Pancreas (tissue), 10 donors: ENCODE data around the gene TSPOAP1. TPM values are rescaled to one million over a fixed set of nuclear protein-coding genes. Genes with fewer than 3 reads are reported as not detected.

ENCODE experiments used
- ATAC-seq, 4 donors: fragments of 200-7000 bp; cut with Tn5 transposase; one replicate each; pipeline versions ENCODE4 v1.8.0 to v1.9.1; 2020; ENCODE audit warnings: mild to moderate bottlenecking in 4 of 4, moderate library complexity in 4 of 4
- DNase-seq, 6 donors: peaks; one replicate each; pipeline ENCODE4 v3.0.0-alpha.2; 2020
- FAIRE-seq: peaks from 2 replicates; lab custom pipeline; 2012; peaks lifted over from hg19 to GRCh38; lab: Jason Lieb, UNC
- H3K27ac ChIP-seq, 4 donors: fragments of 200-600 bp; sonication (generic); 1 replicate in 3 of 4; 2 replicates in 1 of 4; pipeline versions ENCODE4 v1.5.0 to v1.8.0; 2020
- H3K27me3 ChIP-seq, 4 donors: fragments of 200-600 bp; one replicate each; pipeline ENCODE4 v1.8.0; 2021
- H3K36me3 ChIP-seq, 3 donors: fragments of 200-600 bp; sonication (generic) in 1 of 3; one replicate each; pipeline versions ENCODE4 v1.5.0 to v1.8.0; 2020 to 2021
- H3K4me1 ChIP-seq, 3 donors: fragments of 200-600 bp; one replicate each; pipeline ENCODE4 v1.8.0; 2021
- H3K4me3 ChIP-seq, 4 donors: fragments of 200-600 bp; sonication (generic) in 2 of 4; one replicate each; pipeline versions ENCODE4 v1.5.0 to v1.8.0; 2020 to 2021
- H3K9me3 ChIP-seq, 4 donors: fragments of 200-600 bp; one replicate each; pipeline ENCODE4 v1.8.0; 2021
- CTCF ChIP-seq, 4 donors: fragments of 200-600 bp; sonication (generic) in 3 of 4; IDR thresholded peaks; one replicate each; pipeline versions ENCODE4 v1.5.0 to v1.8.0; 2021; ENCODE audit warnings: antibody characterized with exemption in 4 of 4
- WGBS, 2 donors: extraction: QIAGEN DNeasy Blood & Tissue Kit; methylation state at CpG; one replicate each; pipeline ENCODE4 v1.1.7; 2013; 5-methylcytosine and 5-hydroxymethylcytosine counted together
- intact Hi-C, 3 donors: fragments of 100-400 bp; cut with DNase I; formaldehyde crosslinking; loops; one replicate each; pipeline versions ENCODE4 v1.11.1 to v1.14.2; 2022
- polyA plus RNA-seq, 2 donors: library from polyadenylated mRNA; stranded (reverse); fragments of 200-250 nt; gene quantifications; one replicate each; pipeline ENCODE4 v1.2.3, GENCODE V29; 2013
- total RNA-seq, 6 donors: library from RNA; stranded (reverse); fragmentation: NEBNext Ultra II Directional in 4 of 6; extraction: Animal tissue kit (Norgen Biotek cat#: 25700) in 4 of 6; gene quantifications; one replicate each; pipeline versions ENCODE4 v1.2.1 to v1.2.4, GENCODE V29; 2021 to 2023
- donor health status: healthy with polysubstance abuse.
- donor health status: DM: no; HTN: no; CAD: no; lungs with moderate emphysema.
- donor health status: DM: no; HTN: no; CAD: no.
- donor health status: control.
- donor health status: control.
- donor health status: Bipolar disorder and iron deficiency.
- donor health status: DM: yes; HTN: yes; CAD: no.
- donor health status: DM: no; HTN: no; CAD: no.
- donor health status: DM: no; HTN: no; CAD: no.
- donor health status: DM: yes; HTN: yes; CAD: no.

TSPOAP1 gene
- total and polyA plus RNA-seq, 8 donors = 7.0 to 90.2 (median 14.8) TPM

DNA sequence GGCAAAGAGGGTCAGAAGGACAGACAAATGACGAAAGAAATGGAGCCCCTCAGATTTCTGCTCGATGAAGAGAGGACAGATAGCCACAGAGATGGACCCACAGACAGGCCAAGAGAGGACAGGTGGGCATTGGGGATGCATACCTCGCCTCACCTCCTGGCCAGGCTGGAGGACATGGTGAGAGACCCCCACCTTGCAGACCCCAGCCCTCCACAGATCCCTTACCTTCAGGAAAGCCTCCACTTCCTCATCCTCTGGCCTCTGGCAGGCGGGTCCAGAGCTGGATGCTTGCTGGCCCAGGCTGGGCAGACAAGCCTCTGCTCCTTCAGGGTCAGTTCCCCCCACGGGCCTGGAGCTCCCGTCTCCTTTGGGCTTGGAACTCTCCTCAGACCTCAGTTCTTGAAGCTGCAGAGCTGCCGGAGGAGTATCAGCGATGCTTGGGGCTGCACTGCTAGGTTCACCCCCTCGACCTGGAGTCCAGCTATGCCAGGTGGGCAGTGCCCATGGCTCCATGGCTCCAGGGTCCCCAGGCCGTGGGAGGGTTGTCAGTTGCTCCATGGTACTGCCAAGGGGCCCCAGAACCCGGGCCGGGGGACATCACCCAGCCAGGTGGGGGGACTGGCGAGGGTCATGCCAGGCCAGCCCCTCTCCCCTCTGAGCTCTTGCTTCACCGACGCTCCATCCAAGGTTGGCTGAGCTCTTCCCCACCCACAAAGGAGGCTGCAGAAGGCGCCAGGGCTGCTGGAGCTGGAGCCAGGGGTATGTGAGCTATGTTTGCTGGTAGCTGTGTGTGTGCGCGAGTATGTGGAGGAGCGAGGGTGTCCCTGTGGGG, 1.0 kb downstream of the TSPOAP1 start:
- WGBS, 2 donors = 58 to 68% methylated on average over 19 of the region's 19 CpGs

GRCh38 chr17:58326609-58327362, 1.8 kb downstream of the TSPOAP1 start:
- 76 to 87% methylated on average over 9 of the region's 9 CpGs for WGBS, 2 donors
- Histone ChIP-seq H3K27ac (no peak overlapping the region), H3K36me3 (no peaks in the 10 kb centered on the region), H3K27me3 (no peaks in the 10 kb centered on the region), H3K9me3 (no peaks in the 10 kb centered on the region), H3K4me1 (no peaks in the 10 kb centered on the region), H3K4me3 (no peak overlapping the region)
- no peak for TF ChIP-seq CTCF (IDR thresholded peaks at IDR 0.05)
- DNase-seq (peak in 1 of 6 donors; percentile 35), ATAC-seq (no peak), FAIRE-seq (no peak)
- intact Hi-C loops = no loop called here

More for the DNA sequence above, 1.0 kb downstream of the TSPOAP1 start:
- H3K27ac ChIP-seq = no peak overlapping the region
- no peak overlapping the region for H3K4me3 ChIP-seq
- FAIRE-seq (no peak), DNase-seq (peak in 1 of 6 donors; percentile 69), ATAC-seq (no peak)
- intact Hi-C loops = no loop called here
- no peaks in the 10 kb centered on the region for H3K36me3 ChIP-seq
- no peaks in the 10 kb centered on the region for H3K4me1 ChIP-seq
- no peaks in the 10 kb centered on the region for H3K27me3 ChIP-seq
- no peaks in the 10 kb centered on the region for H3K9me3 ChIP-seq
- no peak for TF ChIP-seq CTCF (IDR thresholded peaks at IDR 0.05)

GRCh38 chr17:58325976-58326468, 2.6 kb downstream of the TSPOAP1 start:
- WGBS, 2 donors = 83 to 84% methylated on average over 11 of the region's 11 CpGs
- Histone ChIP-seq H3K4me3 (no peak overlapping the region), H3K4me1 (no peaks in the 10 kb centered on the region), H3K27ac (no peak overlapping the region), H3K27me3 (no peaks in the 10 kb centered on the region), H3K9me3 (no peaks in the 10 kb centered on the region), H3K36me3 (no peaks in the 10 kb centered on the region)
- ATAC-seq (no peak), DNase-seq (peak in 2 of 6 donors; percentile 42 to 49), FAIRE-seq (no peak)
- intact Hi-C loops = no loop called here
- no peak for TF ChIP-seq CTCF (IDR thresholded peaks at IDR 0.05)

- Histone ChIP-seq H3K27me3 (no peaks in the 10 kb centered on the region), H3K9me3 (no peaks in the 10 kb centered on the region), H3K36me3 (no peaks in the 10 kb centered on the region), H3K4me3 (peak overlapping the region in 2 of 4 donors; percentile 81 to 83), H3K4me1 (no peaks in the 10 kb centered on the region), H3K27ac (no peak overlapping the region)
- TF ChIP-seq CTCF (IDR thresholded peaks at IDR 0.05) = no peak
- DNase-seq (peak in 2 of 6 donors; percentile 61 to 77), ATAC-seq (peak in 1 of 4 donors; percentile 3), FAIRE-seq (no peak)
- intact Hi-C loops = no loop called here
- WGBS, 2 donors = 68 to 72% methylated on average over 11 of the region's 11 CpGs
These were observed 3.3 kb downstream of the TSPOAP1 start for GRCh38 chr17:58325289-58325726.
